GM18499 (cell line): Measurements from ENCODE around the gene LGALS13.
"Not testable (repeated sequence)": the region's sequence is repeated elsewhere in the genome, so short reads cannot be mapped to it uniquely, and the experiment has no call there.

Experiments
- ATAC-seq: cut with Tn5 transposase; IDR thresholded peaks from one replicate; pipeline ENCODE4 v1.9.1; 2021; ENCODE audit warnings: moderate number of reproducible peaks; ENCODE audit not compliant: insufficient read depth, unreplicated experiment

The LGALS13 gene

GRCh38 chr19:39613597-39613996 lies 11.3 kb downstream of the LGALS13 start:
- ATAC-seq: no peak

- no peak for ATAC-seq
Observed at GRCh38 chr19:39617745-39618144, 15.4 kb downstream of the LGALS13 start.

GRCh38 chr19:39623946-39624345 lies 21.6 kb downstream of the LGALS13 start:
- ATAC-seq: no peak

- not testable (repeated sequence) for ATAC-seq
Observed at GRCh38 chr19:39627631-39628030, 25.3 kb downstream of the LGALS13 start.

- no peak for ATAC-seq
Observed at GRCh38 chr19:39631178-39631577, 28.9 kb downstream of the LGALS13 start.

- no peak for ATAC-seq
Observed at GRCh38 chr19:39631626-39632025, 29.3 kb downstream of the LGALS13 start.

- ATAC-seq: no peak
Observed at GRCh38 chr19:39637891-39638290, 35.6 kb downstream of the LGALS13 start.

GRCh38 chr19:39641773-39642172 lies 39.4 kb downstream of the LGALS13 start:
- ATAC-seq: no peak

- no peak for ATAC-seq
Observed at GRCh38 chr19:39643591-39643990, 41.3 kb downstream of the LGALS13 start.

GRCh38 chr19:39645800-39646411 lies 43.6 kb downstream of the LGALS13 start:
- no peak for ATAC-seq

GRCh38 chr19:39647918-39648317 lies 45.6 kb downstream of the LGALS13 start:
- no peak for ATAC-seq

GRCh38 chr19:39655613-39656012 lies 53.3 kb downstream of the LGALS13 start, which contains the start of gene LGALS16:
Gene LGALS16, plus strand, starts transcription at chr19:39655913. Its CDS starts 49 bp downstream, at chr19:39655962.
- ATAC-seq: no peak
